Measurements from ENCODE around the gene CAPN7.

CAPN7 gene

GRCh38 chr3:15255215-15255614 is 49.2 kb downstream of the CAPN7 start:
- no peak for DNase-seq

DNA sequence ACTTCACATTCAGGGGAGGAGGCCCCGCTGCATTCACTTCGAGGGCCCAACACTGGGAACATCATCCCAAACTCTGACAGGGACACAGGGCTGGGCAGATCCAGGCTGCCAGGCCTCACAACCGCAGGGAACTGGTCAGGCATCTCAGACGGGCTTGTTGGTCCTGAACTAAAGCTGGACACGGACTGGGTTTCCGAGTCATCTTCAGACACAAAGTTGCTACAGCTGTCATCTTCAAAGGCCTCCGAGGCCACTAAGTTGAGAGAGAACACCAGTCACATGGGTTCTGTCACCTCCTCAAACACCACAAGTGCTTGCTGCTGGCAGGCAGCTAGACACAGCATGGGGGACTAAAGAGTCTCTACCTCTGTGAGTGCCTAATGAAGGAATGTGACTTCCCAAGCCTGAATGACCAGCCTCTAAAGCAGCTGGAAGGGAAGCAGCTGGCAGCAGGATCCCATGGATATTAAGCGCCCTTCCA is 50.9 kb downstream of the CAPN7 start:
- no peak for DNase-seq

GRCh38 chr3:15258720-15259119 is 52.7 kb downstream of the CAPN7 start:
- no peak for DNase-seq

DNA sequence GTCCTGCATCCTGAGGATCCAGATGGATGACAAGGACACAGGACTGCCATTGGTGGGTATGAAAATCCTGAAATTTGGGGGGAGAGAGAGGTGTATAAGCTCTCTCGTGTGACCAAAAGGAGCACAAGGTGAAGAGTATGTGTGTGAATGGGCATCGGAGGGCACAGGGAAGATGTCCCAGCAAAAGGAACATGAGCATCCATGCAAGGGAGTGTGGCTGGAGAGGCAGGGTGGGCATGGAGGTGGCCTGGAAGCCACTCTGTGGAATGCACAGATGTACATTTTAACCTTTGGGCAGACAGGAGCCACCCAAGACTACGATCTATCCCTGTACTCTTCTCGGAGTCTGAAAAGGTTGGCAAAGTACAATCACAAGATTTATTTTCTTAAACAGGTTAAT is 54.5 kb downstream of the CAPN7 start:
- DNase-seq, result no peak

GRCh38 chr3:15261274-15261673 is 55.2 kb downstream of the CAPN7 start:
- no peak for DNase-seq

- DNase-seq, result no peak
Measured at GRCh38 chr3:15262021-15262420, 56.0 kb downstream of the CAPN7 start.

DNA sequence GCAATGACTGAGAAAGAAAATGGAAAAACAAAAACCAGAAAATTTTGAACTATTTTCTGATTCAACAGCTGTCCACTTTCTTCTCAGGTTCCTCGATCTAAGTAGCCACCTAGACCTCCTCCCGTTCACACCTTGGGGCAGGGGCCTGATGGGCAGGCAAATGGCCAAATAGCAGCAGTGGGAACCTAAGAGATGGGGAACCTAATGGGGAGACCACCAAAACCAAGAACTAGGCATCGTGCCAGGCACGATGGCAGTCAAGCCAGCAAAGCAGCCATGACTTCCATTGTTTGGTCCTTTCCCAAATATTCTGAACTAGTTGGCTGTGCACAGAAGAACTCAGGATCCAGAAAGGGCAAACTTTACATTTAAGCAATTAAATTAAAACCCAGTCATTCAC is 57.1 kb downstream of the CAPN7 start:
- no peak for DNase-seq

GRCh38 chr3:15263926-15264325 is 57.9 kb downstream of the CAPN7 start:
- DNase-seq, result no peak

DNA sequence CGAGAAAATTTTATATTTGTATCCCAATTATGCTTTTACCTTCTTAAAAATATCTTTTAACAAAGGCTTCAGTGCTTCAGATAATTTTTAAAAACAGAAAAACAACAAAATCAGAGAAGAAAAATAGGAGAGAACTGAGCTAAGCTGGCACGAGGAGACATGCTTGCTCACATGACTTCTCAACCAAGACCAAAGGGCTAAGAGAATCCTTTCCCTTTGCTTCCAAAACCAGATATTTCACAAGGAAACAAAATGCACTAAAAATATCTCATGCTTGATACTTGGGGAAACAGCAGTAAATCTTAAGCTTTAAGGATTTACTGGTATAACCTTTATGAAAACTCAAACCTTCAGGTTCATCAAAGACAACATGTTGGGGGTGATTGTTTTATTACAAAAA is 58.4 kb downstream of the CAPN7 start:
- DNase-seq, result no peak

DNA sequence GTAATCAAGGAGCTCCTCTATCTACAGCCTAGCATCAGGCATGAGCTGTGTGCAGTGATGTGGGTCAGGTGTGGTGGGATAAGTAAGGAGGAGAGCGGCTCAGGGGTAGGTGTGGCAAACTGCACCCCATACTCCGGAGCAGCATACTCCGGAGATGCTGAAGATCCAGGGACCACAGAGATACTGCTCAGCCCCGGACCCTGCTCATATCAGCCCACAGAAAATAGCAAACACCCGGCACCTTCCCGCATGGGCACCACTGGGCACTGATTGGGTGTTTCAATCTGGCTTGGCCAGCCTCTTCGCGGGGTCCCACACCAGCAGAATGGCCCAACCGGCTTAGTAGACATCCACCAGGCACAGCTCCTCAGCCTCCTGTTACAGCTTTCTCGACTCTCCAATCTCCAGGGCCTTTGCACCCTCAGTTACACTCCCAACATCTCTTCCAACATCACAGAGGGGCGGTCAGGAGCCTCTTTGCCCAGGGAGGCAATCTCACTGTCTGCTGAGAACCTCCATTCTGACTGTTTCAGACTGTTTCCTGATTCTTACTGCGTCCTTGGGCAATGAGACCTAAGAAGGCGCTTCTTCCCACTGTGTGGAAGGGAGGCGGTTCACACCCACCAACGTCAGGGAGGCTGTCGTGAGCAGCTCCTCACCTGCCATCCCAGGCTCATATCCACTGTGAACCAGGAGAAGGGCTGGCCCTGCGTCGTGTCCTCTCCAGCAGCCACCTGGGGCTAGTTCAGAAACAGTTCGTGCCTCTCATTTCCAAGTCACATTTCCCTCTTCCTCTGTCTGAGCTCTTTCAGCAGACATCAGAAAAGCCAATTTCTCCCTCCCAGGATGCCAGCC is 59.8 kb downstream of the CAPN7 start:
- no peak for DNase-seq

GRCh38 chr3:15266510-15267376 is 60.7 kb downstream of the CAPN7 start:
- DNase-seq, result no peak

DNA sequence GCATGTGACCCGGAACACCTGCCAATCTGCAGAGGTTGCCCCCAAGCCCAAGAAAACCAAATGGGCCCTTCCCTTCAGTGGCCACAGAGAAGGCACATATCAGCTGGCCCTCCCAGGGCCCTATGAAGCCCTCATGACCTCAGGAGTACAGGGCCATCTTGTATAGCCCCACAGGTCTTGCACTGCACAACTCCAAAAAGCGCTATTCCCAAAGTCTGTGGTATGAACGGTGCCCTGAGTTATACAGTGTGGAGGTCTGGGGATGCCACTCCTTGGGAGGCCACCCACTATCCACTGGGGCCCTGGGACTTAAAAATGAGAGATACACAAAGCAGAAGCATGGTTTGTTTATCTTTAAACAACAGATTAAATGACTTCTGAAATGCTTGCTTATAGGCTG is 61.5 kb downstream of the CAPN7 start:
- no peak for DNase-seq

DNA sequence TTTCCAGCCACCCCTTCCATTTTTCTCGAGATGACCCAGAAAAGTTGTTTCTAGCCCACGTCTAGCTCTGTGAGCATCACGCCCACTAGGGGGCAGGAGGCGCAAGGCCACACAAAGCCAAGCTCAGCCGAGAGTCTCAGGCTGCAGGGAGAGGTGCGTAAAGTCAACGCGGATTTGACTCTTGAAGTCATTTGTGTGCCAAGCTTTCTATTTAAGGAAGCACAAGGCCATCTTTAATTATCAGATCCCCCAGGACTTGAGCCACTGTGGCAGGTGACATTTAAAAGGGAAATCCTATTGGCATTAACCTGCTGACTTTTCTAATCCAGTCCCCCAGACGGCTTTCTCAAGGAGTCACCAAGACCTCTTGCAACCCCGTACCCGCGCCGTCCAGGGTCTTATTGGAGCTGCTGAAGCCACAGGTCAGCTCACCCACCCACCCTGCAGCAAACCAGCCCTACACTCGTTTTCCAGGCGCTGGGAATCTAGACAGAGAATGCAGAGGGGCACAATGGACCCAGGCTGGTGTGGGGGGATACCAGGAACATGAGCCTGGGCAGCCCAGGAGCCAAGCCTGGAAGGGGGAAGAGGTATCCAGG is 62.1 kb downstream of the CAPN7 start:
- peak; percentile 87 for DNase-seq

DNA sequence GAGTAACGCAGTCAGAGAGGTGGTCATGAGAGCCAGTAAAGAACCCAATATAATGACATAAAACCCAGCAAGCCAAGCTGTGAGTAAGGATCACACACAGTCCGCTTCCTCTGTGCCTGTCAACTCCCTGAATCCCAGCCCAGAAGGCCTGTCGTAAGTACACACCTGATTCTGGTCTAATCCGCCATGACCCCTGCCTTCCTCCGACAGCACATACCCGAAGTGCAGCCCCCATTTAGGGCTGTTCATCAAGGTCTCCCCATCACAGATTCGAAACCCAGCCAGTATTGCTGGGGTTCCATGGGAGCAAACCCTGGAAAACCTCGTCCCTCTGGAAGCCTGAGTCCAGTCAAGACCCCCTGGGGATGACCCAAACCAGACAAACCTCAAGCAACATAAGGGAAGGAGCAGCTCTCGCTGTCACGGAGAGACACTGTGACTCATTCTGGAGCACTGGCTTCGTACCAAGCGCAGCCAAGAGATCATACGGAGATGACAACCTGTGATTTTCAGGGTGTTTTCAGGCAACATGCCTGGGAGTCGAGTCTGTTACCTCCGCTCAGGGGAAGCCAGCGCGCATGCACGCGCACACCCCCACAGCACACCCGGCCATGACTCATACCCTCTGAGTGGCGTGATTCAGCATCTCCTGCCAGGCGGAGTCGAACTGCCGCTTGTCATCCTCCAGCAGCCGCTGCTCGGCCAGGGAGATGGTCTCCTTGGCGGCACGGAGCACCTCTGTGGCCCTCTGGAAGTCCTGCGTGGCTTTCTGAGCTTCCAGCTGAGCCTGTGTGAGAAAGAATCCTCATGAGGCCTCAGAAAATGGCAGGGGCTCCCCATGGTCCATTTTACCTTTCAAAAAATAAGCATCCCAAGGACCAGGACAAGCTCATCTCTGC is 63.3 kb downstream of the CAPN7 start:
- DNase-seq, result peak; percentile 87

DNA sequence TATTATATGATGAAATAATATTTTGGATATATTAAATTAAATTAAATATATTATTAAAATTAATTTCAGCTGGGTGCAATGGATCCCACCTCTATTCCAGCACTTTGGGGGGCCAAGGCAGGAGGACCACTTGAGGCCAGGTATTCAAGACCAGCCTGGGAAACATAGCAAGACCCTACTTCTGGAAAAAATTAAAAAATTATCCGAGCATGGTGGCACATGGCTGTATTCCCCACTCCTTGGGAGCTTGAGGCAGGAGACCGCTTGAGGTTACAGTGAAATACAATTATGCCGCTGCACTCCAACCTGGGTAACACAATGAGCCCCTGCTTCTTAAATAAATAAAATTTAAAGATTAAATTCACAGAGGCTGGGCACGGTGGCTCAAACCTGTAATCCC is 65.0 kb downstream of the CAPN7 start:
- DNase-seq, result no peak

DNA sequence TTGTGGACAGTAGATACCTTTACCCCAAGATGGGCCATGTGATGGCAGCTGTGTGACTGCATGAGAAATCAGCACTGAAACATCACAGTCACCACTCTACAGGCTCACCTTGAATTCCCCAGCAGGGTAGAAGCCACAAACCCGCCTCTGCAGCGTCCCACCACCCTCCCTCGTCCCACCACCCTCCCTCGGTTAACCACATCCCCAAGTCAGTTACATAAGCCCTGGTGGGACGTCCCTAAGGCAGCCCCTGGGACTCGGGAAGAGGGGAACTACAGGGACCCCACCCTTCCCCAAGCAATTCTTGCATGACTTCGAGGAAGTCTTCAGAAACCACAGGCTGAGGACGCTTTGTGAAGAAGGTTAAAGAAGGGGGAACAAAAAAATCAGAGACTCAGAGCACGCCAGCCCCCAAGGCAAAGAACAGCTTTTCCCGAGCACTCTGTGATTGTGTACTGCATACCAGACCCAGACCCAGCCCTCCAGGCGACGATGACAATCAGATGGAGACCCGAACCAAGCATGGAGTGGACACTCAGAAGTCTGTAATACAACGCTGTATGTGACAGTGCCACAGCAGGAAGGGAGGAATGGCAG is 65.8 kb downstream of the CAPN7 start:
- DNase-seq, result peak; percentile 94

DNA sequence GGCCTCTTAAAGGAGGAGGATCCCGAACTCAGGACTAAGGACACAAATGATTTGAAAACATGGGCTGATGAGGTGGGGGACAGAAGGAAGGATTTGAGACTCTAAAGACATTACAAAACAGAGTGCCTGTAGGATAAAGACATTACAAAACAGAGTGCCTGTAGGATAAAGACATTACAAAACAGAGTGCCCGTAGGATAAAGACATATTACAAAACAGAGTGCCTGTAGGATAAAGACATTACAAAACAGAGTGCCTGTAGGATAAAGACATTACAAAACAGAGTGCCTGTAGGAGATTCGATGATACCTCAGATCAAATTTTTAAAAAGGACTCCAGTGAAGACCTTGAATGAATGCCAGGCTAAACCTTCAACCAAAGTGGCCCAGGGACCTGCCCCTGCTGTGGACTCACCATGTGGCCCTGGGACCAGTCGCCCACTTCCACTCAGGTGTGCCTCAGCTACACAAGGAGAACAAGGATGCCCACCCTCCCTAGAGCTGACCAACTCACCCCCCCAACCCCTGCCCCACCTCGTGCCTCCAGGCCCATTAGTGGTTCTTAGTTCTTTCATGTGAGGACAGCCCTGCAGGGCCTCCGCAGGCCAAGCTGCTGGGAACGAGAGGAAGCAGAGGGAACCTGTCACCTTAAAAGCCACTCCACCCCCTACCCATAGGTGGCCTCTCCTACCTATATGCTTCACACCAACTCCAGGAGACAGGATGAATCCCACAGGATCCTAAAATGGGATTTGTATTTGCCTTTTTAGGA is 66.6 kb downstream of the CAPN7 start:
- DNase-seq, result no peak

DNA sequence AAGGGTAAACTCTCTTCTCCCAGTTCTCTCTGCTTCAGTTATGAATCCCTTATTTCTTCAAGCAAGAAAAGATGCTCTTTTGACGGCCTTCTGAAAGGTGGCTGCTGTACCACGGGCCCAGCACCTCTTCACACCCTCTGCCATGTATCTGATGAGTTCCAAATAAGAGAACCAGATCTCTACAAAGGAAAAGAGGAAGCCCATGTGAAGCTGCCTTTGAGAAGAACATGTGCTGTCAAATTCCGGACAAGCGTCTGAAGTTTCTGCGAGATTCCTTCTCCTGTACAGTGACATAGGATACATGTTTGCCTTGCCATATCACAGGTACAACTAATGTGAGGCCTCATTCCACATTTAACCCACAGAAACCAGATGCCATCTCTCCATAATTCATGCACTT is 67.2 kb downstream of the CAPN7 start:
- DNase-seq, result no peak

DNA sequence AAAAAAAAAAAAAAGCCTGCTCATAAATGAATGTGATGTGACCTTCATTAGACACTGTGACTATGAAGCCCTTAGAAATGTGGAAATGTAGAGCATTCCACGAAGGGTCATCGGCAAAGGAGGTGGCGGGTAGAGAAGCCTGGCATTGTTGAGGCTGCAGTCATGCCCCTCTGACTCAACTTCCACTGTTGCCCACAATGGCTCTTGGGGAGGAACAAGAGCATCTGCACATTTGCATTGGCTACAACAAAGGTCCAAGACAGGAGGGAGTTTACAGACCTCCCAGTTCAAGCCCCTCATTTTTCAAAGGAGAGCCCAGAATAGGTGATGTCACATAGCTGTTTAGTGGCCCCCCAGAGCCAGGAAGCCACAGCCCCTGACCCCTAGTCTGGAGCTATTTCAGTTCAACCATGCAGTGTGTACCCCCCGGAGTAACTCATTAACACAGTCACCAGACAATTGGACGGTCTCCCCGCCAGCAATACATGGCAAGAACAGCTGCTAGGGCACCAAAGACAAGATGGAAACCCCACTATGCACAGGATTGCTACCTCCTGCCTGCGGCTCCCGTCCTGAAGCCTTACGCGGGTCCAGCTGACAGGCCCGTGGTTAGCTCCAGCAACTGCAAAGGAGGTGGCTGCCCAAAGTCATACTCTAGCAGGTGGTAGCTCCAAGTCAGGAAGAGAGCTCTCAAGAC is 70.1 kb downstream of the CAPN7 start:
- no peak for DNase-seq

GRCh38 chr3:15277861-15278500 is 71.9 kb downstream of the CAPN7 start:
- DNase-seq, result no peak
